Muscle layer of duodenum (tissue), 2 donors: Measurements from ENCODE around the gene POU5F1.

Source experiments
- H3K27ac ChIP-seq: one replicate; pipeline ENCODE4 v1.7.0; 2013; ENCODE audit warnings: mild to moderate bottlenecking, low read length
- H3K27me3 ChIP-seq: one replicate; pipeline ENCODE4 v1.7.0; 2013; ENCODE audit warnings: low read depth, mild to moderate bottlenecking, control low read depth, low read length
- H3K36me3 ChIP-seq, 2 donors: one replicate each; pipeline ENCODE4 v1.7.0; 2013; ENCODE audit warnings: low read length in 2 of 2, control low read depth in 1 of 2, mild to moderate bottlenecking in 1 of 2; ENCODE audit not compliant: insufficient read depth in 2 of 2, control insufficient read depth in 1 of 2
- H3K4me1 ChIP-seq, 2 donors: one replicate each; pipeline ENCODE4 v1.7.0; 2013; ENCODE audit warnings: low read length in 2 of 2, mild to moderate bottlenecking in 2 of 2, control low read depth in 1 of 2, moderate library complexity in 1 of 2; ENCODE audit not compliant: insufficient read depth in 2 of 2, control insufficient read depth in 1 of 2
- H3K4me3 ChIP-seq, 2 donors: one replicate each; pipeline ENCODE4 v1.7.0; 2013; ENCODE audit warnings: low read length in 2 of 2, low read depth in 1 of 2, mild to moderate bottlenecking in 1 of 2
- H3K9me3 ChIP-seq, 2 donors: one replicate each; pipeline ENCODE4 v1.7.0; 2013; ENCODE audit warnings: low read length in 2 of 2, control low read depth in 1 of 2, mild to moderate bottlenecking in 1 of 2; ENCODE audit not compliant: control insufficient read depth in 1 of 2
- donor health status: healthy.

POU5F1 gene

DNA sequence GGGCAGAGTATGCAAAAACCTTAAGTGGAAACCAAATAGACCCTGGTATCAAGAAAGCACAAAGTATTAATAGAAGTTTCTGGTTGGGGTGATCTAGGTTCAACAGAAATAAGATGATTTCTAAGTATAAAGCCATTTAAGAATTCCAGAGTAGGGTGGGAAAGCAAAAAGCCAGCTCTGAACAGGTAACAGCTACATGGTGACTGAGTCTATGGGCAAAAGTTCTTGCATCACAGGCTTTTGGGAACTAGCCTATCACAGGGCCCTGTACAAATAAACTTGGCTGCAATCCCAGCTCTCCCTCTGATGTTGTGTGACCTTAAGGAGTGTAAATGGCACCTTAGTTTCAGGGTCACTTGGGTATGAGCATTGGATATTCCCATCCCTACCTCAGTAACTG is 6.6 kb downstream of the POU5F1 start:
- no peaks in the 10 kb centered on the region for H3K9me3 ChIP-seq
- peaks cover 4 to 11% of the 10 kb centered on the region in 2 donors for H3K4me1 ChIP-seq
- no peaks in the 10 kb centered on the region for H3K36me3 ChIP-seq
- no peak overlapping the region for H3K27ac ChIP-seq
- H3K27me3 ChIP-seq = no peaks in the 10 kb centered on the region
- H3K4me3 ChIP-seq = no peak overlapping the region

DNA sequence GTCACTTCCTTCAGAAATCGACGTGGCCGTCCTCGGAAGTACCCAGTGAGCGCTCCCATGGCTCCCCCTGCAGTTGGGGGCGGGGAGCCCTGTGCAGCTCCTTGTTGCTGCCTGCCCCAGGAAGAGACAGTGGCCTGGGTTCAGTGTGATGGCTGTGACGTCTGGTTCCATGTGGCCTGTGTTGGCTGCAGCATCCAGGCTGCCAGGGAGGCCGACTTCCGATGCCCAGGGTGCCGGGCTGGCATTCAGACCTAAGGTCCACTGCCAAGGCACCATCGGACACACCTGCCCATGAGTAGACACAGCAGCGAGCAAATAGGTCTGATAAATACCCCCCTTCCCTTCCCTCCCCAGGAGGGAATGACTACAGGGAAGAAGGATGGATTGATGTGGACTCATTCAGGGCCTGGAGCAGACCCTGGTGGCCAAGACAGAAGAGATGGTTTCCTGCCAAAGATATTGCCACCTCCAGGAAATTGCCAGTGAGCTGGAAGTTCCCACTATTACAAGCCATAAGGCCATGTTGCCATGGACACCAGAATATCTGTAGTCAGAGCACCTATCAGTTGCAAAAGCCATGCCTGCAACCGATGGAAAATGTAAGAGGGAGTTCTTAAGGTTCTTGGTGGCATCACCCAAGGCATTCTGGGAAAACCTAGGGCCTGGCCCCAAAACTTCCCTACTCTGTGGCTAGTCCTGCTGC is 7.9 kb downstream of the POU5F1 start:
- peaks cover 4 to 14% of the 10 kb centered on the region in 2 donors for H3K4me1 ChIP-seq
- no peak overlapping the region for H3K27ac ChIP-seq
- H3K27me3 ChIP-seq = no peaks in the 10 kb centered on the region
- no peaks in the 10 kb centered on the region for H3K36me3 ChIP-seq
- H3K4me3 ChIP-seq = no peak overlapping the region
- H3K9me3 ChIP-seq = no peaks in the 10 kb centered on the region

DNA sequence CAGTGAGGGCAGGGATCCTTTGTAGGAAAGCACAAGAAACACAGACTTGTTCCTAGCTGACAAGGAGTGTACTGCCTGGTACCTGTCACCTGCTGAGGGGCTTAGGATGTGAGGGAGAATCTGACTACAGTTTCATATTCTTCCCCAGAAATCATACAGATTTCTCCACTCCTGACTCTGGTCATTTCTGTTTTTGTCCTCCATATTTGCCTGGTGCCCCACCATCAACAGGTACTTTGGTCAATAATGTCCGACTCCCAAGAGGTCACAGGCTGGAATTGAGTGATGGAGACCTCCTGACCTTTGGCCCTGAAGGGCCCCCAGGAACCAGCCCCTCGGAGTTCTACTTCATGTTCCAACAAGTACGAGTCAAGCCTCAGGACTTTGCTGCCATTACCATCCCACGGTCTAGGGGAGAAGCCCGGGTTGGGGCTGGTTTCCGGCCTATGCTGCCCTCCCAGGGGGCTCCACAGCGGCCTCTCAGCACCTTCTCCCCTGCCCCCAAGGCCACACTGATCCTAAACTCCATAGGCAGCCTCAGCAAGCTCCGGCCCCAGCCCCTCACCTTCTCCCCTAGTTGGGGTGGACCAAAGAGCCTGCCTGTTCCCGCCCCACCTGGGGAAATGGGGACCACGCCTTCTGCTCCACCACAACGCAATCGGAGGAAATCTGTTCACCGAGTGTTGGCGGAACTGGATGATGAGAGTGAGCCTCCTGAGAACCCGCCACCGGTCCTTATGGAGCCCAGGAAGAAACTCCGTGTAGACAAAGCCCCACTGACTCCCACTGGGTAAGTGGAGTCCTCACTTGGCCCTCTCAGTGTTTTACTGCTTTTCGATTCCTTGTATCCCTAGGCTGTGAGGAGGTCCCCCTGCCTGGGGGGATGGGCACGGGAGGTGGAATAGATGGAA is 9.0 kb downstream of the POU5F1 start:
- Histone ChIP-seq H3K4me3 (no peak overlapping the region), H3K36me3 (no peaks in the 10 kb centered on the region), H3K9me3 (no peaks in the 10 kb centered on the region), H3K4me1 (peaks cover 4 to 17% of the 10 kb centered on the region in 2 donors), H3K27ac (no peak overlapping the region), H3K27me3 (no peaks in the 10 kb centered on the region)

DNA sequence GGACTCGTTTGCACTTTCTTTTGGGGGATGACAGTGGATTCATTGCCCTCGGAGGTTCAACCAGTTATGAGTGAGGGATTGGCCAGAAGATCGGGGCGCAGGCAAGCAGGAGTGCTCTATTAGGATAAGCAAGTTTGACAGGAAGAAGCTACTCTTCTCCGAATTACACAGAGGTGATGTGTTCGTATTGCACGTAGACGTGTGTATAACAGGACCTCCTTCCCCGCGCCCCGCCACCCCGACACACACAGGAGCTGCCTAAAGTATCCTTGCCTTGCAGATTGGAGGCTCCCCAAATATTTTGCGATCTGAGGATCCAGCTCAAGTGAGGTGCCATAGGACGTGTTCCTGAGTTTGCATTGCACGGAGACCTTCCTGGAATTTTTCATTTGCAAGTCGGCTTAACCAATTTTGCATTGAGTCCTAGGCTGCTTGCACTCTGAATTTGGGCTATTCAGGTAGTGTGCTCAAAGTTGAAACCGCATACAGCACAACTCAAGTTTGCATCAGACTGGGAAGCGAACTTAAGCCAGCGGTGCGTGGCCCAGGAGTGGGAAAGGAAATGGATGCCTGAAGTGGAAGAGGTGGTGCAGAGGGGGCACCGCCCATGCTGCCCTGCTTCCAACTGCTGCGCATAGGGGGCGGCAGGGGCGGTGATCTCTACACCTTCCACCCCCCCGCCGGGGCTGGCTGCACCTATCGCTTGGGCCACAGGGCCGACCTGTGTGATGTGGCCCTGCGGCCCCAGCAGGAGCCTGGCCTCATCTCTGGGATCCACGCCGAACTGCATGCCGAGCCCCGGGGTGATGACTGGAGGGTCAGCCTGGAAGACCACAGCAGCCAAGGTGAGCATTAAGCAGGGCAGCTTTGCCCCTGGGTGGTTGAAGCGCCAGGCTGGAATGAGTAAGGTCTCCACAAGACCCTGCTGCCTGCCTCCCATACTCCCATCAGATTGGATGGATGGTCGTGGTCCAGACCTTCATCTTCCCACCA is 11.3 kb downstream of the POU5F1 start:
- no peak overlapping the region for H3K27ac ChIP-seq
- H3K27me3 ChIP-seq = no peaks in the 10 kb centered on the region
- H3K4me1 ChIP-seq = peaks cover 4 to 17% of the 10 kb centered on the region in 2 donors
- peaks cover 0 to 5% of the 10 kb centered on the region in 2 donors for H3K36me3 ChIP-seq
- no peaks in the 10 kb centered on the region for H3K9me3 ChIP-seq
- H3K4me3 ChIP-seq = peak overlapping the region; percentile 78 to 83

DNA sequence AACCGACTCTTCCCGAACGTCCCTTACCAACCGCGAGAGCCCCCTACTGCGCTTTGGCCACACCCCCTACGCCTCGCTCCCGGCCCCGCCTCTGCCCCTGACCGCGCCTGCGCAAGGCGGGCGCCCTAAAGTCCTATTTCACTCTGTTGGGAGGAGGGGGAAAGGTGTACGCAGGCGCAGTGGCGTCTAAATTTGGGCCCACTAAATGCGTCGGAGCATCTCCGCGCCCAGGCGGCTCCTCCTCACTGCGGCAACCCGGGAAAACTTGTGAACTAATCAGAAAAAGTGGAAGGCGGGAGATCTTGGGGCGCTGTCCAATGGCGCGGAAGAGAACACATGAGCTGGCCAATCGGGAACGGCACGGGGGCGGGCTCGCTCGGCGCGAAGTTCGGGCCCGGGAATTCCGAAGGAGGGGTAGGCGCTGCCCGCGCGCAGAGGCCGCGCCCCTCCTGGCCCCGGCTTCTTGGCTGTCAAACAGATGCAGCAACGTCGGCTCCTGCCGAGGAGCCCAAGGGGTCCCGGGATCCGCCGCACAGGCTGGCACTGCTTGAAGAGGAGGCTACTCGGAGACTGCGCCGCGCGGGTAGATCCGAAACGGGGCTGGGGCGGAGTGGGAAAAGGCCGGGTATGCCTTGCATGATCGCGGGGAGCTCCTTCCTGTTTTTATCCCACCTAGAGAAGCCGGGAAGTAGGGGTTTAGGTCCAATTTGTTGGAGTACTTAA is 12.2 kb downstream of the POU5F1 start, which contains the start of gene TCF19:
Gene TCF19, plus strand, starts transcription at position 450 of the 723 bp plus-strand sequence. CDS start 881 bp downstream, outside the sequence.
- H3K27ac ChIP-seq = no peak within 1 kb of the TSS
- H3K27me3 ChIP-seq = no peaks in the 10 kb centered on the region
- H3K9me3 ChIP-seq = no peaks in the 10 kb centered on the region
- peak within 1 kb of the TSS; percentile 78 to 83 for H3K4me3 ChIP-seq
- H3K4me1 ChIP-seq = peaks cover 4 to 17% of the 10 kb centered on the region in 2 donors
- peaks cover 0 to 5% of the 10 kb centered on the region in 2 donors for H3K36me3 ChIP-seq

DNA sequence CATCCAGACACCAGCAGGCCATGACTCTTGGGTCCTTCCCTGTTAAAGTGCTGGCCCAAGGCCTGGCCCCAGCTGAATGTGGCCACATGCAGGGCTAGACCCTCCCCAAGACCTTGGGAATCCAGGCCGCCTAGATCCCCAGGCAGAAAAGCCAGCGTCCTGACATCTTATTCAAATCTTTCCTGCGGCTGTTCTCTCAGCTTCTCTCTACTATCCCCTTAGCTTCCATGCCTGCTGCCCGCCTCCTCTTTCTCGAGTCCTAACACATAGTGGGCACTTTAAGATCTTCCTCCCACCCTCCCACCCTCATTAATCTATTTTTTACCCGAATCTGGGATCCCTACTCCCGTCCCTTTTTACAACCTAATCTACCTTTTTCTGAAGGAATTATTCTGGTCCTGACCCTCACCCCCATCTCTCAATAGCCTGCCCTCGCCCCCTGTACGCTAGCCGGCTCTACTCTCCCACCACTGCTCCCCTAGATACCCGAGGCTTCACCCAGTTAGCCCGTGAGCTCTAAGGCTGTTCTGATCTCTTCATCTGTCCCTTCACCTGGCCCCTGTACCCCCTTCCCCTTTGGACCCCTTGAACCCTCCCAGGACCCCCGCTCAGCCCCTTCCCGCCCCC is 12.9 kb downstream of the POU5F1 start, which contains the start of gene CCHCR1:
Gene CCHCR1, minus strand, starts transcription at position 290 of the 627 bp plus-strand sequence. Its CDS starts 202 bp downstream, at position 88.
- Histone ChIP-seq H3K4me1 (peaks cover 4 to 17% of the 10 kb centered on the region in 2 donors), H3K36me3 (peaks cover 0 to 7% of the 10 kb centered on the region in 2 donors), H3K27ac (no peak within 1 kb of the TSS), H3K4me3 (peak within 1 kb of the TSS; percentile 78 to 83), H3K9me3 (no peaks in the 10 kb centered on the region), H3K27me3 (no peaks in the 10 kb centered on the region)

DNA sequence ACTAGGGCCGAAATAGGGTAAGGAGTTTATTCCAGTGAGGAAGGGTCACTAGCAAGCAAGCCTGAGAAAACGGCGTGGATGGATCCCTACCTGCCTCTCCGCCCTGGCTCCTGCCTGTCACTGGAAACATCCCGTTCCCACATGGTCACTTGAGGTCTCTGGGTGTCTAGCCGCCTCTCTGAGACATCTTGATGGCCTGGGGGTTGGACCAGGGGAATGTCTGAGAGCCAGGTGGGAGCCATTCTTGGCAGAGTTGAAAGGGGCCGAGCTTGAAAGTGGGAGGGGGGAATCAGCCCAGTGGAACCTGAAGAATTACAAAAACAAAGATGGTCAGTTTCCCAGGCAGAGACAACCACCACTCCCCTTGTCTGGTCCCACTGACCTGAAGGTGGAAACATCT is 13.8 kb downstream of the POU5F1 start:
- Histone ChIP-seq H3K4me1 (peaks cover 4 to 17% of the 10 kb centered on the region in 2 donors), H3K36me3 (peaks cover 0 to 9% of the 10 kb centered on the region in 2 donors), H3K4me3 (no peak overlapping the region), H3K27me3 (no peaks in the 10 kb centered on the region), H3K27ac (no peak overlapping the region), H3K9me3 (no peaks in the 10 kb centered on the region)

DNA sequence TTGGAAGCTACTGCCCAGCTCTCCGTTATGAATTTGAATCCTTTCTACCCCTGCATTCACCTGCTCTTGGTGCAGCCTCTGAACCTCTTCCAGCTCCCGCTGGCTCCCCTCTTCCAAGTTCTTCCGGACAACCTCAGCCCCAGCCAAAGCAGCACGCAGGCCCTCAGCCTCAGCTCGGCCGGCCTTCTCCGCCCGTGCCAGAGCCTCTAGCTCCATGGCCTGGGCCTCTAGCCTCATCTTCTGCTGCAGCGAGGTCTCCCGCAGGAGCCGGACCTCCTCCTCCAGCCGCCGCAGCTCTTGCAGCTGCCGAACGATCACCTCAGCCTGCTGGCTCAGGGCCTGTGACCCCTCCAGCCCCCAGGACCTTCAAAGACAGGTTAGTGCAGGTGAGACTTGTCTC is 16.0 kb downstream of the POU5F1 start:
- no peaks in the 10 kb centered on the region for H3K9me3 ChIP-seq
- no peak overlapping the region for H3K4me3 ChIP-seq
- peaks cover 4 to 11% of the 10 kb centered on the region in 2 donors for H3K4me1 ChIP-seq
- H3K36me3 ChIP-seq = peaks cover 9 to 17% of the 10 kb centered on the region in 2 donors
- H3K27me3 ChIP-seq = no peaks in the 10 kb centered on the region
- no peak overlapping the region for H3K27ac ChIP-seq

DNA sequence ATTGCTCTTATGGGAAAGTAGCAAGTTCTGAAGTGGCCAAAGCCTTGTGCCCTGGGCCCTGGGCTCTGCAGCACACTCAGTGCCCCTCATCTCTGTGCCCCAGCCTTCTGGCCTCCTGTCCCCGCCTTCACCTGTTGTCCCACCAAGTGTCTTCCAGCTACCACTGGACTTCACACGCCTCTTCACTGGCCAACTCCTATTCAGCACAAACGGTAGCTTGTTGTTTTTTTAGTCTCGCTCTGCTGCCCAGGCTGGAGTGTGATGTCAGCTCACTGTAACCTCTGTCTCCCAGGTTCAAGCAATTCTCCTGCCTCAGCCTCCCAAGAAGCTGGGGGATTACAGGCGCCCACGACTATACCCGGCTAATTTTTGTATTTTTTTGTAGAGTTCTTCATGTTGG is 17.7 kb downstream of the POU5F1 start:
- Histone ChIP-seq H3K9me3 (no peaks in the 10 kb centered on the region), H3K27me3 (no peaks in the 10 kb centered on the region), H3K36me3 (peaks cover 9 to 21% of the 10 kb centered on the region in 2 donors), H3K4me1 (peaks cover 0 to 3% of the 10 kb centered on the region in 2 donors), H3K4me3 (no peak overlapping the region), H3K27ac (no peak overlapping the region)
